T-helper 1 cell treated with Interleukin-12 subunit alpha and Interleukin-12 subunit beta and Interleukin-4 antibody, amounts not matched to agents 30 μg/mL and 1 μg/mL, for 36 hours (primary cell): ENCODE data around the gene PLXND1.

Source experiments
- H3K27ac Mint-ChIP-seq: one replicate; pipeline ENCODE4 v1.8.0; 2021; ENCODE audit warnings: mild to moderate bottlenecking, mixed read lengths
- H3K27me3 Mint-ChIP-seq: one replicate; pipeline ENCODE4 v1.8.0; 2021; ENCODE audit warnings: low read depth, mixed read lengths
- H3K36me3 Mint-ChIP-seq: one replicate; pipeline ENCODE4 v1.8.0; 2021; ENCODE audit warnings: low read depth, mixed read lengths
- H3K4me1 Mint-ChIP-seq: one replicate; pipeline ENCODE4 v1.8.0; 2021; ENCODE audit warnings: low read depth, mixed read lengths
- H3K4me3 Mint-ChIP-seq: one replicate; pipeline ENCODE4 v1.8.0; 2021; ENCODE audit warnings: mild to moderate bottlenecking, moderate library complexity, mixed read lengths
- H3K9me3 Mint-ChIP-seq: one replicate; pipeline ENCODE4 v1.8.0; 2021; ENCODE audit warnings: mixed read lengths

The PLXND1 gene

DNA sequence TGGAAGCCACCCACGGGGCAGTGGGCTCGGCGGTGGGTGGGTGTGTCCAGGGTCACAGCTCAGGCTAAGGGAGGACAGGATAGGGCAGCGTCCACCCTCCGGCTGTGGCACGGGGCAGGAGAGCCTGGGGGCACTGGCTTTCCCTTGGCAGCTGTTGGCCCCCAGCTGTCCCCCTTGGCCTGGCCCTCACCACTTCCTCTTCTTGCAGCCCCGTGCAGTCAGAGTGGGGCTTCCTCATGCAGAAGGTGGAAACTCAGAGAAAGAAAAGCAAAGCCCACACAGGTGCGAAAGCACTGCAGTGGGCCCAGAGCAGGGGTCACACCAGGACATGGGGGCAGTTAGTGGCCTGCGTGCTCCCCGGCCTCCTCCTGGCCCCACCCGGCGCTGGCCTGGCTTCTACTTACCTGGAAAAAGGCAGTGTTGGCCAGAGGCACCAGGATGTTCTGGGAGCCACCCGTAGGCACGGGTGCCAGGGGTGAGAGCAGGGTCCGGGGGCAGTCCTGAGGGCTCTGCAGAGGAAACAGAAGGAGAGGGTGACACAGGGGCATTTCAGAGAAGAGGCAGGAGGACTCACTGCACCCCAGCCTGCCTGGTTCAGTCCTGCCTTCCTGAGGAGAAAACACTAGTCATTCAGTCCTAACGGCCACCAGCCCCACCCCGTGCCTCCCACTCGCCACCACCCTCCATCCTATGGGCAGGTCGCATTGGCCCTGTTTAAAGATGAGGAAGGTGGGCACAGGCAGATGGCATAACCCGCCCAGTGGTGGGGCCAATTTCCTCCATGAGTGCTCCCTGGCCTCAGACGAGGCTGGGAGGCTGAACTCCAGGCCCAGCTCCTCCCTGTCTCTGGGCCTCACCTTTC, 28.3 kb downstream of the PLXND1 start:
- Mint-ChIP-seq H3K27me3 (no peaks in the 10 kb centered on the region), H3K36me3 (no peaks in the 10 kb centered on the region), H3K27ac (no peak overlapping the region), H3K4me1 (peaks cover 9% of the 10 kb centered on the region), H3K4me3 (no peak overlapping the region), H3K9me3 (no peaks in the 10 kb centered on the region)

DNA sequence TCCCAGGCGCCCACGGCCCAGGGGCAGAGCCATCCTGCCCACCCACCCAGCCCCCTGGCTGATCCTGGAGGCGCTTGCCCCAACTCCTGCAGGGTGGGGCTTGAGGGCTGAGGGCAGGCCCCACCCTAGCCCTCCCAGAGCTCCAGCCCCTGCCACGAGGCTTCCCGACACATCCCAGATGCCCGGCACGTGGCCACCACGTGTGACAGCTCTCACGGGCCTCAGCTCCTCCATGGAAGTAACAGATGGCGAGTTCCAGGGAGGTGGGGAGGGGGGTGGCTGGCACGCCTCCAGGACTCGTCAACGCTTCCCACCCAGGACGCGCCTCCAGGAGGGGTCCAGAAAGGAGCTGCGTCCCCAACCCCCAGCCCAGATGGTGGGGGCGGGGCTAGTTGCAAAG, 29.1 kb downstream of the PLXND1 start:
- Mint-ChIP-seq H3K4me1 (peaks cover 9% of the 10 kb centered on the region), H3K9me3 (no peaks in the 10 kb centered on the region), H3K36me3 (no peaks in the 10 kb centered on the region), H3K27me3 (no peaks in the 10 kb centered on the region), H3K4me3 (no peak overlapping the region), H3K27ac (no peak overlapping the region)

DNA sequence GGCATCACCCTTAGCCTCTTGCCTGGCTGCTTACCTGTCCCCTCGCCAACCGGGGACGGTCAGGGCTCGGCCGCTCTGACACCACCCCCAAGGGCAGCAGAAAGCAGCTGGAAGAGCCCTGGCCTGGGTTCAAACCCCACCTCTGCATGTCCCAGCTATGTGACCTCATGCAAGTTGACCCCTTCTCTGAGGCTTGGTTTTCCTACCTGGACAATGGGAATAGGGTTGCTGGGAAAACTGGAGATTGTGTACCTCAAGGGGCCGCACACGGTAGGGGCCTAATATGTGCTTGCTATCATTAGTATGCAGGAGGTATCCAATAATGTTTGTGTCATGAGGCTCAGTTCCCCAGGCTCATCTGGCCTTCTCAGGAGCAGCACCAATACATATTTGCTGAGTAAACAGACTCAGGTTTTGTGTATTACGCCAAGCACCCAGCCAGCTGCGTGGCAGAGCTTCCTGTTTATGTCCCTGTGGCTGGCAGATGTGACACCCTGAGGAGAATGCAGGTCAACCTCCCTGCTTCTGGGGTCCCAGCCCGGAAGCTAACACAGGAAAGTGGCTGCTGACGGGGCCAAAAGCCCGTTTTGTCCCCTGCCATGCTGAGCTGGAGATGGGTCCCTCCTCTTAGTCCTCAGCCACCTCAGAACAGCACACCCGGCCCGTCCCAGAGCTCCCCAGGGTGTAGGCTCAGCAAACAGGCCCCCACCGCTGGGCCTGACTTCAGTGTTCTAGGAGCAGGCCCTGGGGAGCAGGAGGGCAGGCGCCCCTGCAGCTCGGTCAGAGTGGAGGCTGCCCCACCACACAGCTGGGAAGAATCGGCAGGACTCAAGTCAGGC, 29.7 kb downstream of the PLXND1 start:
- H3K9me3 Mint-ChIP-seq, result no peaks in the 10 kb centered on the region
- no peaks in the 10 kb centered on the region for H3K36me3 Mint-ChIP-seq
- no peaks in the 10 kb centered on the region for H3K27me3 Mint-ChIP-seq
- H3K27ac Mint-ChIP-seq, result peak overlapping the region; percentile 62
- no peak overlapping the region for H3K4me3 Mint-ChIP-seq
- H3K4me1 Mint-ChIP-seq, result peaks cover 9% of the 10 kb centered on the region

DNA sequence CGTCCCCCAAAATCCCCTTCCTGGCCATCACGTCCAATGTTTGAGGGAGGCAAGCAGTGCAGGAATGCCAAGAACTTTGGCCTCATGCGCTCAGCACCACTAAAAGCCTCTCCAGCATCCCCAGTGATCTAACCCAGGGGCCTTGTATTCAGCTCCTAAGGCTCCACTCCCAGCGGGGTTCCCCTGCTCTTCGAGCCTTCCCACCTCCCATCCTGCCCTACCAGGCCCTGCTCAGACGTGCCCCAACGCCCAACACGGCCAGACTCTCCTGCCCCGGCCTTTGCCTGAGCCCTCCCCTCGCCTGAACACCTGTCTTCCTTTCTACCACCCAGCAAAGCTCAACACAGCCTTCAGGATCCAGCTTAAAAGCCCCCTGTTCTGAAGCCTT, 30.5 kb downstream of the PLXND1 start:
- no peaks in the 10 kb centered on the region for H3K36me3 Mint-ChIP-seq
- H3K27me3 Mint-ChIP-seq, result no peaks in the 10 kb centered on the region
- no peak overlapping the region for H3K4me3 Mint-ChIP-seq
- H3K4me1 Mint-ChIP-seq, result peaks cover 9% of the 10 kb centered on the region
- no peak overlapping the region for H3K27ac Mint-ChIP-seq
- H3K9me3 Mint-ChIP-seq, result no peaks in the 10 kb centered on the region

DNA sequence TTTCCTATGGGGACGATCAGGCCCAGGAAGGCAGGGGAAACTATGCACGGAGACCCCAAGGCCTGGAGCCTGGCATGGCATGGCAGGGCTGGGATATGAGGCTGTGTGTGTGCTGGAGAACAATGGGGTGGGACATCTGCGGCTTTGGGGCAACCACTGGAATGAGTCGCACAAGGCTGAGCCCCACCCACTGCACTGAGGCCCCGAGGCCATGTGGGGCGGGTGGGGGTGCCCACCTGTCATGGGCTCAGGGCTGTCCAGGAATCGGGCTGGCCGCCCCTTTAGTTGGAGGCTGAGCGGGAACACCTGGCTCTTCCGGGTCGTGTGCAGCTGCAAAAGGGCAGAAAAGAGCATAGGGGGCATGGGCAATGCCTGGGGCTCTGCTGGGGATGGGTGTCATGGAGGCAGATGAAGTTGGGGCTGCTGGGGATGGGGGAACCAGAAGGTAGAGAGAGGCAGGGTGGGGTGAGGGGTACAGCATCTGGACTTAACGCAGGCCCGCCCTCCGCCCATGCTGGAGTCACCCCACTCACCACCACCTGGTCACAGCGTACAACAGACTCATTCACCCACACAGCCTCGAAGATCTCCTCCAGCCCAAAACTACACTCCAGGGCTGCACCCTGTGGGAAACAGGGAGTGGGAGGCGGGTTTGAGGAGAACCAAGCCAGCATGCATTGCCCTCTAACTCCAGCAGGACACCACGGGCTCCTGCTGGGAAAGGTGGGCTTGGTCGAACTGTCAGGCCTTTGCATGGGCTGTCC, 31.1 kb downstream of the PLXND1 start:
- Mint-ChIP-seq H3K4me3 (no peak overlapping the region), H3K27ac (no peak overlapping the region), H3K9me3 (no peaks in the 10 kb centered on the region), H3K4me1 (peaks cover 9% of the 10 kb centered on the region), H3K36me3 (no peaks in the 10 kb centered on the region), H3K27me3 (no peaks in the 10 kb centered on the region)

DNA sequence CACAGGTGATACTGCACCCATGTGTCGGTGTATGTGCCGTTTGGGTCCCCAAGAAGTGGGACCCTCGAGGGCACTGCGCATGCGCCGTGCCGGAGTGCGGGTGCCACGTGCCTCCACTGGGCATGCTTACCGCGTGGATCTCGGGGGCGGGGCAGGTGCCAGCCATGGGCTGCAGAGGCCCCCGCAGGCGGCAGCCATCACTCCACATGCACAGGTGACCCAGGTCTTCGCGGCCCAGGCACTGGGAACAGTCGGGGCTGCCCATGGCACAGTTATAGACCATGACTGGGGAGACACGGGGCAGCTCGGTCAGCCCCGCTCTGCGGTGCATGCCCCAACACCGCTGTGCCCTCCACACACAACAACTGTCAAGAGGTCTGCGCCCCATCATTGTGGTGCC, 32.3 kb downstream of the PLXND1 start:
- no peaks in the 10 kb centered on the region for H3K36me3 Mint-ChIP-seq

DNA sequence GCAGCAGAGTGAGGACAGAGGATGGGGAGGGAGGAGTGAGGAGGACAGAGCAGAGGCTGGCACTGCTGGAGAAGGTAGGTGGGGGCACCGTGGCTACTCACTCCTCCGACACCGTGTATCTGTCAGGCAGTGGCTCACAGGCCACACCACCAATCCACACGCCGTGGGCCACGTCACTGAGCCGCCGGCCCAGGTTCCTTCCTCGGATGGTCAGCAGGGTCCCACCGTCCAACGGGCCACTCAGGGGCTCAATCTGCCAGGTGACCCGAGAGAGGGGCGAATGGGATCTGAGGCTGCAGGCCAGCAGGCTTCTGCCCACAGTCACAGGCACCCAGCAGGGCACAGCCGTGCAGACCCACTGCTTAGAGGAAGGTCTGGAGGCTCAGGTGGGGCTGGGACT, 33.0 kb downstream of the PLXND1 start:
- H3K9me3 Mint-ChIP-seq, result no peaks in the 10 kb centered on the region
- H3K4me1 Mint-ChIP-seq, result peaks cover 9% of the 10 kb centered on the region
- H3K36me3 Mint-ChIP-seq, result no peaks in the 10 kb centered on the region
- no peak overlapping the region for H3K27ac Mint-ChIP-seq
- no peaks in the 10 kb centered on the region for H3K27me3 Mint-ChIP-seq
- no peak overlapping the region for H3K4me3 Mint-ChIP-seq

More for the DNA sequence above, 32.3 kb downstream of the PLXND1 start:
- no peak overlapping the region for H3K4me3 Mint-ChIP-seq
- H3K4me1 Mint-ChIP-seq, result peaks cover 9% of the 10 kb centered on the region
- H3K27me3 Mint-ChIP-seq, result no peaks in the 10 kb centered on the region
- H3K27ac Mint-ChIP-seq, result no peak overlapping the region
- H3K9me3 Mint-ChIP-seq, result no peaks in the 10 kb centered on the region

DNA sequence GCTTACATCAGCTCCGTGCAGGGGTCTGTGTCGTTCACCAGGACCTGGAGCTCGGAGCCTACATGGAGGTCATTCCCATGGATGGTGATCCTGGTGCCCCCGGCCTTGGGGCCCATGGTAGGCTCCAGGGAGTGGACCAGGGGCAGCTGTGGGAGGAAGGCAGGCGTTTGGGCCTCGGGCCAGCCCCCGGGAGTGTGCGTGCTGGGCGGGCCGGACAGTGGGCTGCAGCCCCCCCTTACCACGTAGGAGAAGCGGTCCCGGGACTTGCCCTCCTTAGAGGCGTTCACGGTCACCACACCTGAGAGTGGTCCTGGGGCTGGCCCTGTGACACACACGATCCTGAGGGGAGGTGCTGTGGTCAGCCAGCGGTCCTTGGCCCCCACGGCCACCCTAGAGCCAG, 33.9 kb downstream of the PLXND1 start:
- no peaks in the 10 kb centered on the region for H3K36me3 Mint-ChIP-seq
- peaks cover 9% of the 10 kb centered on the region for H3K4me1 Mint-ChIP-seq
- H3K4me3 Mint-ChIP-seq, result no peak overlapping the region
- no peaks in the 10 kb centered on the region for H3K27me3 Mint-ChIP-seq
- H3K9me3 Mint-ChIP-seq, result no peaks in the 10 kb centered on the region
- H3K27ac Mint-ChIP-seq, result no peak overlapping the region

DNA sequence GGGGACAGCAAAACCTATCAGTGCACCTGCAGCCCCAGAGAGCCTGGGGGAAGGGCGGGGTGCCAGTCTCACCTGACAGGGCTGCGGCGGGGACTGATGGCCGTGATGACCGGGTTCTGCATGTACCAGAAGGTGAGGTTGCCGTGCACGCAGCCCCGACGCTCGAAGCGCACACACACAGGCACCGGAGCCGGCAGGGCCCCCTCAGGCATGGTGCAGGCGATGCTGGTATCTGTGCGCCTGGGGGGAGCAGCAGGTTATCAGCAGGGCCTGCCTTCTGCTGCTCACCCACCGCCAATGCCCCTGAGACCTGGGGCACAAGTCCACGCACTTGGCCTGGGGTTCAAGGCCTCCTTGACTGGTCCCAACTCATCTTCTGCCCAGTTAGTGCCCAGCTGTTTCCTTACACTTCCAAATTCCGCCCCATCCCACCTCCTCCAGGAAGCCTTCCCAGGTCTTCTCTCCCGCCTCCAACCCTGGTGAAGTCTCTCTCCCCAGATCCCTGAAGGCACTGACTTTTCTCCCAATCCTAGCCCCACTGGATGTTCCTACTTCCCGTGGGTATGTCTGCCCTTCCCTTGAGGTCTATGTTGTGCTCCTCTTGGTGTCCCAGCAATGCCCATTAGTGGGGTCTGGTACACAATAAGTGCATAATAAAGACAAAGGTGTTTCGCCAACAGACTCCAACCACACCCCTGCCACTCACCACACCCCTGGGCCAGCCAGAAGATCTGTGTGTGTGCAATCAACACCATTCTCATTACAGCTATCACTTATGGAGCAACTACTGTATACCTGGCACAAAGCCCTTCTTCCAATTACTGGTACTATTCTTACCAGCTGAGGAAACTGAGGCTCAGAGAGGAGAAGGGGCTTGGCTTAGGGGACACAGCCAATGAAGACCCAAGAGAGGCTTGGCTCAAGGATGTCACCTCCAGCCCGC, 34.6 kb downstream of the PLXND1 start:
- peaks cover 8% of the 10 kb centered on the region for H3K4me1 Mint-ChIP-seq
- no peak overlapping the region for H3K27ac Mint-ChIP-seq
- no peaks in the 10 kb centered on the region for H3K27me3 Mint-ChIP-seq
- no peaks in the 10 kb centered on the region for H3K9me3 Mint-ChIP-seq
- no peaks in the 10 kb centered on the region for H3K36me3 Mint-ChIP-seq
- H3K4me3 Mint-ChIP-seq, result no peak overlapping the region

DNA sequence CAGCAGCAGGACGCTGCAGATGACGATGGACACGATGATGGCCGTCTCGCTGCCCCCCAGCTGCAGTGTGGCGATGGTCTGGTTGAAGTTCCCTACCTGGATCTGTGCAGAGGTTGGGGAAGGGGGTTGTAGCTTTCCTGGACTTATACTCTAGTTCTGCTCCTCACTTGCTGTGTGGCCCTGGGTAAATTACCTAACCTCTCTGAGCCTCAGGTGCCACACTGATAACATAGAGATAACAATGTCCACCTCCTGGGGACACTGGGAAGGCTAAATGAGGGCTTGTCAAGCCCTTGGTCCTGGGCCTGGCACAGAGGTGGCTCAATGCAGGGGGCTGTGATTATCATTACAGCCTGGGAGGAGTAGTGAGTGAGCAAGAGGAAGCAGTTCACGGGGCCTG, 36.6 kb downstream of the PLXND1 start:
- no peaks in the 10 kb centered on the region for H3K36me3 Mint-ChIP-seq
- no peaks in the 10 kb centered on the region for H3K27me3 Mint-ChIP-seq
- no peaks in the 10 kb centered on the region for H3K9me3 Mint-ChIP-seq
- no peak overlapping the region for H3K4me3 Mint-ChIP-seq
- no peaks in the 10 kb centered on the region for H3K4me1 Mint-ChIP-seq
- no peak overlapping the region for H3K27ac Mint-ChIP-seq

DNA sequence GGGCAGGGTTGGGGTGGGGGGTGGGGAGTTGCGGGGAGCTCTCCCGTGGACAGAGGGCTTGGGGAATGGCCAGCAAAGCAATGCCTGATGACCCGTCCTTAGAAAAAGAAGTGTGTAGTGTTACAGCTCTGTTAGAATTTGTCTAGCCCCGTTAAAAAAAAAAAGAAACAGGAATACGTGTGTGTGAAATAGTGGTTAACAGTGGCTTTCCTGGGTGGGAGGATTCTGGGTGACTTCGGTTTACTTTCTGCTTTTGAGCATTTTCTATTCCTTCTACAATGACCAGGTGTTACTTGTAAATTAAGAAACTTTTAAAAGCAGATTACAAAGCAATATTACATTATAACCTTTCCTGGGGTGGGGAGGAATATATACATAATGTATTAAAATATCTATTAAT, 38.5 kb downstream of the PLXND1 start:
- H3K27me3 Mint-ChIP-seq, result no peaks in the 10 kb centered on the region
- no peak overlapping the region for H3K27ac Mint-ChIP-seq
- H3K36me3 Mint-ChIP-seq, result no peaks in the 10 kb centered on the region
- H3K4me1 Mint-ChIP-seq, result no peaks in the 10 kb centered on the region
- H3K4me3 Mint-ChIP-seq, result no peak overlapping the region
- H3K9me3 Mint-ChIP-seq, result no peaks in the 10 kb centered on the region

DNA sequence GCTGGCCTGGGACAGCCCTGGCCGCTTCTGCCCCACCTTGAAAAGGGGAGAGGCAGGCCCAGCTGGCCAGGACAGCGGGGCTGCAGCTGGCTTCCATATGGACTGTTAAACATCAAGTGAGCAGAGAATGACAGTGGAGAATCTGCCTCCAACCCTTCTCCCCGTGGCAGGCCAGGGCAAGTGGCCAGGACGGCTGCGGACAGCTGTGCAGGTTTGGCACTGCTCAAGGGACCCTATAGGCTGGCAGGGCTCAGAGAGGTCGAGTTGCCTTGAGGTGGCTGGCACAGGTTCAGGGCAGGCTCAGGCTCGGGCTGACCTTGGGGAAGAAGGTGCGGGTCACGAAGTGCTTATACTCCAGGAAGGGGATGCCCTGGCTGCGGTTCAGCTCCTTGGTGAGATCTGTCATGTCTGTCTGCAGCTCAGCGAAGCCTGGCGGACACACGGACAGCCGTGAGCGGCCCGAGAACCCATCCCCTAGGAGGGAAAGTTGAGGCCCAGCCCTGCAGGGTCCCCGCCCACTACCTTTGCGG, 39.2 kb downstream of the PLXND1 start:
- H3K4me1 Mint-ChIP-seq, result no peaks in the 10 kb centered on the region
- H3K9me3 Mint-ChIP-seq, result no peaks in the 10 kb centered on the region
- H3K27ac Mint-ChIP-seq, result no peak overlapping the region
- H3K36me3 Mint-ChIP-seq, result no peaks in the 10 kb centered on the region
- no peaks in the 10 kb centered on the region for H3K27me3 Mint-ChIP-seq
- H3K4me3 Mint-ChIP-seq, result no peak overlapping the region

DNA sequence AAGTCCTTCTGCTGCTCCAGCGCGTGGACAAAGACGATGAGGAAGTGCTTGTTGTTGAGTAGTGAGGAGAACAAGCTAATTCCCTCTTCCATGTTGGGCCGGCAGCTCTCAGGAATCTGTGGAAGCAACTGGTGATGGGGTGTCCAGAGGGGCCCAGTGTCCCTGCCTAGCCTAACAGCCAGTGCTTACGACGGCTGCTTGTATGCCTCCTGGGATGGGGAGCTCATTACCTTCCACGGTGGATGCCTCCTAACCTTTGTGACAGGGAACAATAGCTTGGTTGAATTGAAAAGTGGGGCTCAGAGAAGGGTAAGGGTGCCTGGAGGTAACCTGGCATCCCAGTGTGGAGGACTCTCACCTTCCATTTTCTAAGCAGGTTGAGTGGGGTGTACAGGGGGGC, 40.6 kb downstream of the PLXND1 start:
- Mint-ChIP-seq H3K36me3 (no peaks in the 10 kb centered on the region), H3K27me3 (no peaks in the 10 kb centered on the region), H3K4me3 (no peak overlapping the region), H3K4me1 (no peaks in the 10 kb centered on the region), H3K27ac (no peak overlapping the region), H3K9me3 (no peaks in the 10 kb centered on the region)
